Gastrocnemius medialis (tissue), 4 donors: ENCODE data around the gene MAST2.

ENCODE experiments used
- CTCF ChIP-seq, 5 experiments: fragments of 450-650 bp in 3 of 5; fragments of 200-600 bp in 2 of 5; sonication (generic) in 2 of 5; IDR thresholded peaks in 4 of 5; conservative IDR thresholded peaks in 1 of 5; 1 replicate in 4 of 5; 2 replicates in 1 of 5; pipeline ENCODE4 v1.5.1; 2016 to 2019; ENCODE audit warnings: antibody characterized with exemption in 5 of 5, mild to moderate bottlenecking in 3 of 5, moderate library complexity in 3 of 5
- POLR2A ChIP-seq, 2 donors: fragments of 450-650 bp; IDR thresholded peaks; one replicate each; pipeline ENCODE4 v1.6.1; 2017; ENCODE audit warnings: antibody characterized with exemption in 2 of 2, mild to moderate bottlenecking in 2 of 2, moderate library complexity in 2 of 2

- TF ChIP-seq POLR2A (IDR thresholded peaks at IDR 0.05) (no peak), CTCF (IDR thresholded peaks at IDR 0.05 in 4 of 5, conservative IDR thresholded peaks at IDR 0.05 in 1 of 5) (no peak)
These were observed 266.9 kb downstream of the MAST2 start for GRCh38 chr1:46070164-46070814.
